Mucosa of descending colon (tissue), 3 donors: ENCODE measurements around the gene SLC37A4. TPM values are rescaled to one million over a fixed set of nuclear protein-coding genes. Genes with fewer than 3 reads are reported as not detected.

Source experiments
- ATAC-seq: fragments of 200-7000 bp; cut with Tn5 transposase; one replicate; pipeline ENCODE4 v1.9.1; 2020; ENCODE audit warnings: mild to moderate bottlenecking, moderate library complexity
- DNase-seq, 3 donors: peaks; one replicate each; pipeline ENCODE4 v3.0.0-alpha.2; 2020
- H3K36me3 ChIP-seq: fragments of 200-600 bp; one replicate; pipeline ENCODE4 v1.8.0; 2021; ENCODE audit warnings: low read depth, mild to moderate bottlenecking
- H3K4me1 ChIP-seq: fragments of 200-600 bp; one replicate; pipeline ENCODE4 v1.8.0; 2021; ENCODE audit warnings: low read depth, mild to moderate bottlenecking
- H3K4me3 ChIP-seq: fragments of 200-600 bp; one replicate; pipeline ENCODE4 v1.8.0; 2021; ENCODE audit warnings: mild to moderate bottlenecking
- H3K9me3 ChIP-seq: fragments of 200-600 bp; one replicate; pipeline ENCODE4 v1.8.0; 2021; ENCODE audit warnings: mild to moderate bottlenecking
- intact Hi-C, 2 donors: fragments of 100-400 bp; cut with DNase I in 1 of 2; cut with micrococcal nuclease in 1 of 2; formaldehyde crosslinking; loops; one replicate each; pipeline versions ENCODE4 v1.11.0 to v1.11.1; 2022; cut with DNase I, micrococcal nuclease
- total RNA-seq, 3 donors: library from RNA; stranded (reverse); fragmentation: NEBNext Ultra II Directional in 2 of 3; extraction: Animal tissue kit (Norgen Biotek cat#: 25700) in 2 of 3; gene quantifications; one replicate each; pipeline versions ENCODE4 v1.2.1 to v1.2.4, GENCODE V29; 2021 to 2023
- TF ChIP-seq, protein P1 (sequence below): fragments of 200-600 bp; IDR thresholded peaks from one replicate; pipeline ENCODE4 v1.8.0; 2022; ENCODE audit warnings: antibody characterized with exemption, mild to moderate bottlenecking
- donor health status: DM: no; HTN: no; CAD: no; lungs with moderate emphysema.
- donor health status: DM: no; HTN: no; CAD: no.
- donor health status: DM: no; HTN: yes; CAD: no.

The SLC37A4 gene
- total RNA-seq, 3 donors from 2014 or later, result 23.3 to 70.8 (median 57.0) TPM

GRCh38 chr11:119029069-119029339 lies 1.7 kb downstream of the SLC37A4 start:
- DNase-seq, result no peak
- H3K9me3 ChIP-seq, result no peaks in the 10 kb centered on the region
- peaks cover 38% of the 10 kb centered on the region for H3K4me1 ChIP-seq
- H3K36me3 ChIP-seq, result no peaks in the 10 kb centered on the region
- no peak for ATAC-seq
- no peak overlapping the region for H3K4me3 ChIP-seq
- TF ChIP-seq, protein P1, sequence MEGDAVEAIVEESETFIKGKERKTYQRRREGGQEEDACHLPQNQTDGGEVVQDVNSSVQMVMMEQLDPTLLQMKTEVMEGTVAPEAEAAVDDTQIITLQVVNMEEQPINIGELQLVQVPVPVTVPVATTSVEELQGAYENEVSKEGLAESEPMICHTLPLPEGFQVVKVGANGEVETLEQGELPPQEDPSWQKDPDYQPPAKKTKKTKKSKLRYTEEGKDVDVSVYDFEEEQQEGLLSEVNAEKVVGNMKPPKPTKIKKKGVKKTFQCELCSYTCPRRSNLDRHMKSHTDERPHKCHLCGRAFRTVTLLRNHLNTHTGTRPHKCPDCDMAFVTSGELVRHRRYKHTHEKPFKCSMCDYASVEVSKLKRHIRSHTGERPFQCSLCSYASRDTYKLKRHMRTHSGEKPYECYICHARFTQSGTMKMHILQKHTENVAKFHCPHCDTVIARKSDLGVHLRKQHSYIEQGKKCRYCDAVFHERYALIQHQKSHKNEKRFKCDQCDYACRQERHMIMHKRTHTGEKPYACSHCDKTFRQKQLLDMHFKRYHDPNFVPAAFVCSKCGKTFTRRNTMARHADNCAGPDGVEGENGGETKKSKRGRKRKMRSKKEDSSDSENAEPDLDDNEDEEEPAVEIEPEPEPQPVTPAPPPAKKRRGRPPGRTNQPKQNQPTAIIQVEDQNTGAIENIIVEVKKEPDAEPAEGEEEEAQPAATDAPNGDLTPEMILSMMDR, result no peak
- intact Hi-C loops, result no loop called here

GRCh38 chr11:119028346-119029068 lies 2.2 kb downstream of the SLC37A4 start:
- Histone ChIP-seq H3K36me3 (no peaks in the 10 kb centered on the region), H3K4me1 (peaks cover 38% of the 10 kb centered on the region), H3K4me3 (no peak overlapping the region), H3K9me3 (no peaks in the 10 kb centered on the region)
- intact Hi-C loops, result no loop called here
- ATAC-seq (no peak), DNase-seq (no peak)
- TF ChIP-seq, protein P1, result no peak

- TF ChIP-seq, protein P1, result no peak
- Histone ChIP-seq H3K36me3 (no peaks in the 10 kb centered on the region), H3K4me3 (no peak overlapping the region), H3K4me1 (peaks cover 38% of the 10 kb centered on the region), H3K9me3 (no peaks in the 10 kb centered on the region)
- ATAC-seq, result no peak
- no peak for DNase-seq
- intact Hi-C loops, result no loop called here
These were observed 2.9 kb downstream of the SLC37A4 start for GRCh38 chr11:119027561-119028345.

GRCh38 chr11:119026970-119027369 lies 3.7 kb downstream of the SLC37A4 start:
- Histone ChIP-seq H3K9me3 (no peaks in the 10 kb centered on the region), H3K4me3 (no peak overlapping the region), H3K36me3 (no peaks in the 10 kb centered on the region), H3K4me1 (peaks cover 40% of the 10 kb centered on the region)
- no peak for ATAC-seq
- intact Hi-C loops, result no loop called here
- TF ChIP-seq, protein P1, result no peak
- no peak for DNase-seq

DNA sequence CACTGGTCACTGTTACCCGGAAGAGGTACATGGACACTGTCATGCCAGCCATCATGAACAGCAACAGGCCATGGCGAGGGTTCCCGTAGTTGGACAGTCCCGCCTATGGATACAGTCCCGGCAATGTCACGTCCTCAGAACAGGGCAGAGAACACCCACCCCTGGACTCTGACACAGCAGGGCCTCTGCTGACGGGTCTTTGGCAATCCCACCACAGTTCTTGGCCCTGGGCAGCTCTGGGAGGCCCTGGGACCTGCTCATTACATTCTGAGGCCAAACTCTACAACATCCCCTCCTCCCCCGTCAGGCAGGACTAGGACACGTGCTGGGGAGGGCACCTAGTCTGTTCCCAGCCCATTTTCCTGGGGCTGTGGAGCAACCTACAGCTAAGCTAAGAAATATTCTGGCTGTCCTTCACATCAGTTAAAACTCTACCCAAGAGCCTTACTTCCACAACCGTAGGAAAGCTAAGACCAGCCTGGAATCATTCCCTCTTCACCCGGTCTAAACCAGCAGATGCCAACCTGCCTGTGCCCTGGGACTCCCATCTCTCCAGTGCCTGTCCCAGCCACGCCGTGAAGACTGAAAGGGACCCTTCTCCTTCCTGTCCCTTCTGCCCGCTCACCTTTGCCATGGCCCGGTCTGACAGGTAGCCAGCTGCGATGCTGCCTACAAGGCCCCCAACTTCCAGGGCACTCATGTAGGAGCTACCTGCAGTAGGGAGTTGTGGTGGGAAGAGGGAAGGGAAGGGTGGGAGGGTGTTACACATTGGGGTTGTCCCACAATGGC lies 4.5 kb downstream of the SLC37A4 start:
- Histone ChIP-seq H3K36me3 (no peaks in the 10 kb centered on the region), H3K4me1 (peaks cover 48% of the 10 kb centered on the region), H3K9me3 (no peaks in the 10 kb centered on the region), H3K4me3 (no peak overlapping the region)
- TF ChIP-seq, protein P1, result no peak
- intact Hi-C loops, result no loop called here
- ATAC-seq (no peak), DNase-seq (no peak)
